GM12892 (cell line): ENCODE results near the gene RGS14.

ENCODE experiments used
- POLR2A ChIP-seq: IDR thresholded peaks from 2 replicates; pipeline ENCODE4 v1.6.1; 2011; ENCODE audit warnings: low read depth, low read length, control low read depth
- POLR2AphosphoS5 ChIP-seq: IDR thresholded peaks from 2 replicates; pipeline ENCODE4 v1.6.1; 2011; ENCODE audit warnings: low read depth, low read length, control low read depth
- TAF1 ChIP-seq: IDR thresholded peaks from 2 replicates; pipeline ENCODE4 v1.6.1; 2011; ENCODE audit warnings: low read depth, mild to moderate bottlenecking, control low read depth, low read length, borderline replicate concordance

DNA sequence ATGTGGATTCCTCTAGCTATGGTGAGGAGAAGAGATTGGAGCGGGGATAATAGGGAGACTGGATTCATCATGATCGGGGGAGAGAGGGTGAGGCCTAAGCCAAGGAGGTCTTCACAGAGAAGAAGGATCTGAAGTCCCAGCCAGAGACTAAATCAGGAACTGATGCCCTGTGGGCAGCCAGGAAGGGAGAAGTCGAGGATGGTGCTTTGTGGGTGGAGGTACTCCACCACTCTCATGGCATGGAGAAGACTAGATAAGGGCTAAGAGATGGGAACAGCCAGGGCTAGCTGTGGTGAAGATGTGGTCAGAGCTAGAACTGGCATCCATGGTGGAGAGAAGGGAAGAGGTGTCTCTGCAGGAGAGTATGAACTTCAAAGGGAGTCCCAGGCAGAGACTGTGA is 3.0 kb upstream of the RGS14 start:
- TF ChIP-seq POLR2AphosphoS5 (no peak), POLR2A (no peak), TAF1 (no peak)
